OCI-LY7 (cell line): ENCODE results near the gene SCYGR1.

Source experiments
- EZH2phosphoT487 ChIP-seq: fragments of 200-600 bp; sonication (generic); IDR thresholded peaks from 2 replicates; pipeline ENCODE4 v1.6.1; 2018; ENCODE audit warnings: low read depth, borderline replicate concordance, mild to moderate bottlenecking, mixed run types, antibody characterized with exemption, low read length, moderate library complexity, mixed read lengths
- TF ChIP-seq, protein P1 (sequence below): fragments of 200-600 bp; sonication (generic); conservative IDR thresholded peaks from 2 replicates; pipeline ENCODE4 v1.5.1; 2014; ENCODE audit warnings: mild to moderate bottlenecking, antibody characterized with exemption, low read length, moderate library complexity, mixed read lengths

DNA sequence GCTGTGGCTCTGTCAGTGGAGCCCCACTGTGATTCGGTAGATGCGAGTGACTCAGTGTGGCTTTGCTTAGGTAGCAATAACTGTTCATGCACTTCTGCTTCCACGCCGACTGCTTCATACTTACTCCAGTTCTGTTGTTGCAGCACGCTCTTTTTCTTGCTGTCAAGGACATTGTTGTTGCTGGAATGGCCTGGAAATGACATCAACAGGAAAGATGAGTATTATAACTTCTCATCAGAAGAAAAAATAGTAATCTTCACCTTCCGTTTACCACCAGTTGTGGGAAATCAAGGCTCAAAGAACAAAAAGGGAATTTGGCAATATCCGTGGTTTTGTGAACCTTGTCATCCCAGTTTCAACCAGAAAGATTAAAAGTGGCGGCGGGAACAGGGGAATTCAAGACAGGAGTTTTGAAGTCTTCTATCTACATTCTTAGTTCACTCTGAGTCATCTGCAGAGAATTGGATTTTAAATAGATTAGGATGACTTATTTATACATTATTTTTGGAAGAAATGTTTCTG, 16.9 kb downstream of the SCYGR1 start:
- no peak for TF ChIP-seq EZH2phosphoT487
- TF ChIP-seq, protein P1, sequence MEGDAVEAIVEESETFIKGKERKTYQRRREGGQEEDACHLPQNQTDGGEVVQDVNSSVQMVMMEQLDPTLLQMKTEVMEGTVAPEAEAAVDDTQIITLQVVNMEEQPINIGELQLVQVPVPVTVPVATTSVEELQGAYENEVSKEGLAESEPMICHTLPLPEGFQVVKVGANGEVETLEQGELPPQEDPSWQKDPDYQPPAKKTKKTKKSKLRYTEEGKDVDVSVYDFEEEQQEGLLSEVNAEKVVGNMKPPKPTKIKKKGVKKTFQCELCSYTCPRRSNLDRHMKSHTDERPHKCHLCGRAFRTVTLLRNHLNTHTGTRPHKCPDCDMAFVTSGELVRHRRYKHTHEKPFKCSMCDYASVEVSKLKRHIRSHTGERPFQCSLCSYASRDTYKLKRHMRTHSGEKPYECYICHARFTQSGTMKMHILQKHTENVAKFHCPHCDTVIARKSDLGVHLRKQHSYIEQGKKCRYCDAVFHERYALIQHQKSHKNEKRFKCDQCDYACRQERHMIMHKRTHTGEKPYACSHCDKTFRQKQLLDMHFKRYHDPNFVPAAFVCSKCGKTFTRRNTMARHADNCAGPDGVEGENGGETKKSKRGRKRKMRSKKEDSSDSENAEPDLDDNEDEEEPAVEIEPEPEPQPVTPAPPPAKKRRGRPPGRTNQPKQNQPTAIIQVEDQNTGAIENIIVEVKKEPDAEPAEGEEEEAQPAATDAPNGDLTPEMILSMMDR: no peak
